NCI-H460 (cell line): ENCODE data around the gene PKP1. TPM values are rescaled to one million over a fixed set of nuclear protein-coding genes. Genes with fewer than 3 reads are reported as not detected.

Experiments
- DNase-seq: peaks from one replicate; pipeline ENCODE4 v3.0.0-alpha.2; 2016; ENCODE audit warnings: low read depth; ENCODE audit errors: extremely low read depth
- total RNA-seq: library from RNA; depleted of rRNA; stranded (reverse); fragments of >200 nt; shearing (Covaris generic); gene quantifications from 2 replicates; pipeline ENCODE4 v1.2.3, GENCODE V29; 2014

Gene PKP1
- total RNA-seq, 1 experiment from 2014 or later = 0.07 TPM

GRCh38 chr1:201326710-201327109 is 43.4 kb downstream of the PKP1 start:
- no peak for DNase-seq

GRCh38 chr1:201327687-201328240 is 44.5 kb downstream of the PKP1 start:
- DNase-seq = no peak

DNA sequence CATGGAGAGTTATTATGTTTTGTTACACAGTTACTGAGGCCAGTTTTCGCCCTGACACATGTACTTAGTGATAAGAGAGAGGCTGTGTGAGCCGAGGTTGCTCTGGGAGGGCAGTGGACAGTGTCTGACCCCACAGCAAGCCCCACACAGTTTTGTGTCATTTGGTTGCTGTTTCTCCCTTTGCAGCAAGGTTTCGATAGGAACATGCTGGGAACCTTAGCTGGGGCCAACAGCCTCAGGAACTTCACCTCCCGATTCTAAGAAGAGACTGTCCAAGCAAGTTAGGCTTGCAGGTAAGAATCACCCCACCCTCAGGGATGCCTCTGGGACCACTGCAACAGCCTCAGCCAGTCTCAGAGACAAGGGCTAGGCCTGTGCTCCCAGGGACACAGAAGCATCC is 45.3 kb downstream of the PKP1 start:
- no peak for DNase-seq

DNA sequence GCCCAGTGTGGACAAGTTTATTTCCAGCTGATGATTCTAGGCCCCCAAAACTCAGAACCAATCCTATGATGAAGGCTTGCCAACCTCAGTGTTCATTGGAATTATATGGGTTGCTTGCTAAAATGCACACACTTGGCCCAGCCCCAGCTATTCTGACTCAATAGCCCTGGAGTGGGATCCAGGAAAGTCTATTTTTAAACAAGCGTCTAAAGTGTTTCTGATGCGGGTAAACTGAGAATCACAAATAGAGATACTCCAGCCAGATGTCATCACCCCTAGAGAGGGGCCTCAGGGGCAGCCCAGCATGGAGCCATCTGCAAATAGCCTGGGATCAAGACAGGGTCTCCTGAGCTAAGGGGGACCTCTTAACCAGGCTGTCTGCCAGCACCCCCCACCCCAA is 46.0 kb downstream of the PKP1 start:
- DNase-seq = no peak

GRCh38 chr1:201329801-201330200 is 46.5 kb downstream of the PKP1 start:
- no peak for DNase-seq

- DNase-seq = no peak
Measured at GRCh38 chr1:201330541-201330940, 47.2 kb downstream of the PKP1 start.

DNA sequence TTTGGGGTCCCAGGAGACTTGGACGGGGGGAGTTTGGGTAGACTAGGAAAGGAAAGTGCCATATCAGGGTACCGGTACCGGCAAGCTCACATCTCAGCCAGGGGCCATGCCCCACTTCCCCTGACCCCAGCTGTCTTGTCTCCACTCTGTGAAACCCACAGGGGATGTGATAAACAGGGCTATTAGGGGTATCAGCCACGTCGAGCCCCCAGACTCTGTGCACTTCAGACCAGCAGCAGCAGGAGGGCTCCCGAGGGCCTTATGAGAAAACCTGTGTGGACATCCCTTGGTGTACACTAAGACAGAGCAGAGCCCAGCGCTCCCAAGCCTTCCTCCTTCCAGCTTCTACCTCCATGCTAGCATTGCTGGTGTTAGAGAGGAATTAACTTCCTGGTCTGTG is 47.9 kb downstream of the PKP1 start:
- DNase-seq = no peak

DNA sequence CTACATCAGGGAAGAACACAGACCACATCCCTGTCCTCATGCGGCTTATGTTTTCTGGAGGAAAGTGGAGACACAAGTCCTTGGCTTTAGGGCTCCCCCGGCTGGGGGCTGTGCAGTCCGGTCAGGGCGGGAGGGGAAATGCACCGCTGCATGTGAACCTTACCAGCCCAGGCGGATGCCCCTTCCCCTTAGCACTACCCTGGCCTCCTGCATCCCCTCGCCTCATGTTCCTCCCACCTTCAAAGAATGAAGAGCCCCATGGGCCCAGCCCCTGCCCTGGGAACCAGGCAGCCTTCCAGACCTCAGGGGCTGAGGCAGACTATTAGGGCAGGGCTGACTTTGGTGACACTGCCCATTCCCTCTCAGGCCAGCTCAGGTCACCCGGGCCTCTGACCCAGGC is 48.7 kb downstream of the PKP1 start:
- DNase-seq = no peak

DNA sequence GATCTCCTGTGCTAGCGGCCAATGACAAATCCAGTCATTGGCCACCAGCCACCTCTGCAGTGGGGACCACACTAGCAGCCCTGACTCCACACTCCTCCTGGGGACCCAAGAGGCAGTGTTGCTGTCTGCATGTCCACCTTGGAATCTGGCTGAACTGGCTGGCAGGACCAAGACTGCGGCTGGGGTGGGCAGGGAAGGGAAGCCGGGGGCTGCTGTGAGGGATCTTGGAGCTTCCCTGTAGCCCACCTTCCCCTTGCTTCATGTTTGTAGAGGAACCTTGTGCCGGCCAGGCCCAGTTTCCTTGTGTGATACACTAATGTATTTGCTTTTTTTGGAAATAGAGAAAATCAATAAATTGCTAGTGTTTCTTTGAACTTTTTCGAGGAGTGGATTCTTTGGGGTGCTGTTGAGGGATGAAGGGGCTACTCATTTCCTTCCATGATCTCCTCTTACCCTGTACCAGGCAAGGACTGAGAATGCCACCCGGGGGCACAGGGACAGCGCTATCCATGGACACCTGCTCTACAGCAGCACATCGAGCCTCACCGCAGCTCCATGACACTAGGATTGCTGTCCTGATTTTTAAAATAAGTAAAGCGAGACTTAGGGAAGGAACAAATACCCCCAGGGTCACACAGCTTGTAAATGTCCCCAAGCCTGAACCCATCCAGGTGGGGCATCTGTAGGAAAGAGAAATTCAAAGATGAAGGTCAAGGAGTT is 49.5 kb downstream of the PKP1 start:
- DNase-seq = no peak

DNA sequence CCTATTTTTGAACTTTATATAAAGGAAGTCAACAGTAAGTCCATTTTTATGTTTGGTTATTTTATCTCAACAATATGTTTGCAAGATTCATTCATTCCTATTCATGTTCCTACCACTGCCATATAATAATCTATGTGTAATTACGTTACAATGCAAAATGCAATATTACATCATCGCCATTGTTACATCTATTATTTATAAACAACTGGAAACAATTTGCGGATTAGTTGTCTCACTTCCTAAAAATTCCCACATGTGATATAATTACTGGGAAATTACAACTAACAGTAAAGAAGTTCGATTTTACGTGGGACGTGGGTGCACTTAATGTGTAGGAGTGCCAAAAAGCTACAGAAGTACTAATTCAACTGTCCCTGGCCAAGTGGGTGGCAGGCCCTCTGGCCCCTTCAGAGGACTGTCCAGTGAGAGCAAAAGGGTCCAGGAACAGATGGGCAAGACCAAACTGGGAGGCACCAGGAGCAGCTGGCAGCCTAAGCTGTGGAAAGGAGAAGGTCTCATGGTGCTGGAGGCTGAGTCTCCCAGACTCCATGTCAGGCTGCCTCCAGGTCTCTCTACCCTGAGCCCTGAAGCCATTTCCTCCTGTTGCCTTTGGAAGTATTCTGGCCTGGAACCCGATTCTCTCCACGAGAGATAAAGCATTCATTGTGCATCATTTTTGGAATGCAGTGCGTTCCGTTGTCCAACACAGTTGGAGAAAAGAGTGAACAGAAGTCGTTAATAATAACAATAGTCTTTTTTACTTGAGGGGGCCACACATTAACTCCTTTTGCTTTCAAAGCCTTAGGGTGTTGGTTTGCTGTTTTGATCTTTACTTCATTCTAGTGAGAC is 51.2 kb downstream of the PKP1 start:
- no peak for DNase-seq

- DNase-seq = no peak
Measured at GRCh38 chr1:201335174-201335870, 52.0 kb downstream of the PKP1 start.

- no peak for DNase-seq
Measured at GRCh38 chr1:201335901-201336300, 52.6 kb downstream of the PKP1 start.

GRCh38 chr1:201336711-201337450 is 53.6 kb downstream of the PKP1 start:
- DNase-seq = no peak

GRCh38 chr1:201341377-201341776 is 58.1 kb downstream of the PKP1 start:
- no peak for DNase-seq

- DNase-seq = no peak
Measured at GRCh38 chr1:201344206-201345080, 61.1 kb downstream of the PKP1 start.

- DNase-seq = no peak
Measured at GRCh38 chr1:201345081-201345355, 61.7 kb downstream of the PKP1 start.

DNA sequence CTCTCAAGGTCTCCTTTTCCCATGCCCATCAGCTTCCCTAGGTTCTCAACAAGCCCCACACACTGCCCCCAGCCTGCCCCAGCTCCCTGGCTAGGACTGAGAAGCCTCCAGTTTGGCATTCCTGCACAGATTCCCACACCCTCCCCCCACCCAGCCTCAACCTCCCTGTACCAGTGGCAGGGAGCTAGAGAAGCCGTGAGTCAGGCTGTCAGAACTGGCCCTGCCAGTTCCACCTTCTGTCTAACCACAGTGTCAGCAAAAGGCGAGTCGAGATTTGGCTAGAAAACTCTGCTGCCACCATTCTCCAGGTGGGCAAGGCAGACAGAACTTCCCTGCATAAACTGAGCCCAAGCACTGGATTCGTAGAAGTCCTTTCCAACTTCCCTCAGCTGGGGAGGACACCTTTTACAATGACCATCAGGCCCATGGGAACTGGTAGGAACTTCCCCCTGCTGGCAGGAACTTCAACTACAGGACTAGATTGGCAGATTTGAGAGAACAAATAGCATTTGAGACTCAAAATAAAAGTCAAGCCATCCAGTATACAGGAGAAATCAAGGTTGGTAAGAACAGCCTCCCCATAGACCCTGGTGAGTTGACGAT is 63.1 kb downstream of the PKP1 start:
- DNase-seq = peak; percentile 55

DNA sequence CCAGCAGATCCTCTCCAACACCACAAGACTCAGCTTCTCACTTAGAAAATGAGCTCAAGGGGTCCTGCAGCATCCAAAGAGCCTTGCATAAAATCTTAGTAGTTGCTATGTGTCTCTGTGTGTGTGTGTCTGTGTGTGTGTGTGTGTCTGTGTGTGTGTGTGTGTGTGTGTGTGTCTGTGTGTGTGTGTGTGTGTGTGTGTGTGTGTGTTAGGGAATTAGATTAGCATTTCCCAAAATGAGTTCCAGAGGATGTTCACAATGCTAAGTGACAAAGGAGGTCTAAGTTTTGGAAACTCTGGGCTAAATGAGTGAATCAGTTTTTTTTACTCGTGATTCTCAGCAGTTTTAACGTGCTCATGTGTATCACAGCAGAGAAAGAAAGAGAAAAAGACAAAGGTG is 63.7 kb downstream of the PKP1 start:
- DNase-seq = no peak

GRCh38 chr1:201347498-201348210 is 64.3 kb downstream of the PKP1 start:
- no peak for DNase-seq
